NCI-H748 (cell line): Measurements from ENCODE around the gene TASP1.

ENCODE experiments used
- DNase-seq: peaks from one replicate; lab custom pipeline; 2025; ENCODE audit not compliant: unreplicated experiment; lab: John Stamatoyannopoulos, UW

Gene TASP1

GRCh38 chr20:13447385-13448180 lies 191.1 kb downstream of the TASP1 start:
- DNase-seq = no peak

GRCh38 chr20:13443690-13444089 lies 195.0 kb downstream of the TASP1 start:
- DNase-seq = no peak

- DNase-seq = no peak
These were observed 195.7 kb downstream of the TASP1 start for GRCh38 chr20:13442986-13443385.

- DNase-seq = no peak
These were observed 197.3 kb downstream of the TASP1 start for GRCh38 chr20:13441388-13441787.

GRCh38 chr20:13436530-13436929 lies 202.2 kb downstream of the TASP1 start:
- DNase-seq = no peak

- no peak for DNase-seq
These were observed 206.6 kb downstream of the TASP1 start for GRCh38 chr20:13432126-13432525.

- no peak for DNase-seq
These were observed 208.3 kb downstream of the TASP1 start for GRCh38 chr20:13430346-13431002.

GRCh38 chr20:13428684-13429083 lies 210.0 kb downstream of the TASP1 start:
- DNase-seq = no peak

- DNase-seq = no peak
These were observed 211.9 kb downstream of the TASP1 start for GRCh38 chr20:13426870-13427269.

GRCh38 chr20:13425381-13426135 lies 213.2 kb downstream of the TASP1 start:
- no peak for DNase-seq

GRCh38 chr20:13424174-13424833 lies 214.4 kb downstream of the TASP1 start:
- DNase-seq = no peak

GRCh38 chr20:13423472-13424173 lies 215.1 kb downstream of the TASP1 start:
- no peak for DNase-seq

GRCh38 chr20:13422637-13423036 lies 216.1 kb downstream of the TASP1 start:
- no peak for DNase-seq

GRCh38 chr20:13420625-13421024 lies 218.1 kb downstream of the TASP1 start:
- DNase-seq = no peak

- DNase-seq = no peak
These were observed 219.3 kb downstream of the TASP1 start for GRCh38 chr20:13419477-13419876.

- no peak for DNase-seq
These were observed 220.2 kb downstream of the TASP1 start for GRCh38 chr20:13418263-13419229.

GRCh38 chr20:13416531-13416930 lies 222.2 kb downstream of the TASP1 start:
- DNase-seq = no peak

GRCh38 chr20:13412806-13413445 lies 225.8 kb downstream of the TASP1 start:
- no peak for DNase-seq

- DNase-seq = no peak
These were observed 234.4 kb downstream of the TASP1 start for GRCh38 chr20:13404293-13404692.
